ENCODE measurements around the gene SLC38A11.

The SLC38A11 gene

DNA sequence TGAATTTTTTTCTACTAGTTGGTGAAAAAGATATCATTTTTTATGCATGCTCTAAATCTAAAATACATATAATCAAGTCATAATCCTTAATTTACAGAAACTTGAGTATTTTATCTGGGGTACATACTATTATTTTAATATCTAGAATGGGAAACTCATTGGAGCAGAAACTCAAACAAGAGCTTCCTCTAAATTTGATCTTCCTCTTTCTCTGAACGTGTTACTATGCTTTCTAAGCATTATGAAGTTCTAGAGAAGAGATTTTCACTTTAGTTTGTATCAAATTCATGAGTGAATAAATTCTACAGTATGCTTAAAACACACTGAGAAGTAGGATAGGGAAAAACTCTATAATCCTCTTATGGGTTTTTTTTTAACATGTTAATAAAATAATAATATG, 20.6 kb upstream of the SLC38A11 start:
- DNase-seq, result no peak
- in situ Hi-C loops (cut with HindIII; ENCODE audit: low pct_ligation_motif_present, low pct_unique_long_range_greater_than_20kb, low sequenced_read_pairs), result no loop called here

DNA sequence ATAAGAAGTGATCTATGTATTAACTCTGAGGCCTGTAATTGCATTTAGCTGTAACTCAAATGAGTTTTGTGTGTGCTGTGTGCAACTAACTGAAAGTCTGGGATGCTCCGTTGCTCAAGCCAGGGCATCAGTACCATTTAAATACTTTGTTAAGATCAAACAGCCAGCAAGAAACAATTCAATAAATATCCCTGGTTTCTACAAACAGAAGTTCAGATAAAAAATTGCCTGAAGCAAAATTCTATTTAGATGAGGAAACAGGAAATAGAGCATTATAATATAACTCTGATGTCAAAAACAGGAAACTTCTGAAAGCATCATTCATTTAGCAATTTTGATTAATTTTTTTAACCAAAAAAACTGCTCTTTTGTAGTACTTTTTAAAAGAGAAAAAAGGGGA, 18.9 kb upstream of the SLC38A11 start:
- no peak for DNase-seq
- in situ Hi-C loops (cut with HindIII; ENCODE audit: low pct_ligation_motif_present, low pct_unique_long_range_greater_than_20kb, low sequenced_read_pairs), result no loop called here

DNA sequence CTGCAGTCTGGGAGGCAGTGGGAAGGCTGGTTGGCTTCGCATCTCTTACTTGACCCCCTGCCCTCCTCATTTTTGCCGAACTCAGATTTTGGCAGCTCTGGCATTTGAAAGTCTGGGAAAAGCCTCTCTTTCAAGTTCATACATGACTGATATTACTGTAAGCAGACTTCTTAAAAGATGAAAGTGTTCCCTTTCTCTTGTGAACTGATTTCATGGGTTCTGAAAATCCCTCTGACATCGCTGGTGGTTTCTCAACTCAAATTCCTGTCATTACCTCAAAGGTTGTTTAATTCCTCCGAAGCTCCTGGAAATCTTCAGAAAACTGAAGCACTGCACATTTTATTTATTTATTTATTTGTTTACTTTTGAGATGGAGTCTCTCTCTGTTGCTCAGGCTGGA, 16.9 kb upstream of the SLC38A11 start:
- no peak for DNase-seq
- in situ Hi-C loops (cut with HindIII; ENCODE audit: low pct_ligation_motif_present, low pct_unique_long_range_greater_than_20kb, low sequenced_read_pairs), result no loop called here

DNA sequence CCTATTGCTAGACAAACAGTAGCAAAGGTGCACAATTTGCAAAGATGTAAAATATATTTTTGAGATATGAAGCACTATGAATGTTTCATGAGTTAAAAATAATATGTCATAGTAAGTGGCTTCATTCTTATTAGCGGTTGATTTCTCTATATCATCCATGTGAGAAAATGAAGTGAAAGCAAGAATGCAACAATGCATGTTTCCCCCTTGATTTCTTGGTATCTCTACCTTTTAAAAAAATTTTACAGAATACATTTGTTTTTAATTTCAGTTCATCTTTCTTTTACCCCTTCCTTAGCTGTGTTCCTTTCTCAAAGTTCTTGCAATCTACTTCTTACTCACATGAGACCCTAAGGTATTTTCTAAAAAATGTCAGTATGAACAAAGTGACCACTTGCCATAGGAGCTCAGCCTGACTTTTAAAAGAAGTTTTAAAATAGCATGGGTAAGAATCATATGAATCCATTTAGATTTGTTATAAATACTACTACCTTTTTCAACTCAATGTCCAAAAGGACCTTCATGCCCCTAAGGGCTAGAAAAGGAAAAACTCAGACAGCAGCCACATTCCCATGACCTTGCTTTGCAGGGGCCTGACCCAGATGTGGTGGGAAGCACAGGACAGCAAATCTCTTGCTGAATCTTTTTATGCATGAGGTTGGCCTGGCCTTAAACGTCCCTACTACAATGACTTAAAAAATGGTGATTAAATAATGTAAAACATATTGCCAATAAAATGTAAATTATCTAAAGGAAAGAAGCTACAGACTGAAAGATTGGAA, 14.8 kb upstream of the SLC38A11 start:
- DNase-seq, result no peak
- in situ Hi-C loops (cut with HindIII; ENCODE audit: low pct_ligation_motif_present, low pct_unique_long_range_greater_than_20kb, low sequenced_read_pairs), result no loop called here

DNA sequence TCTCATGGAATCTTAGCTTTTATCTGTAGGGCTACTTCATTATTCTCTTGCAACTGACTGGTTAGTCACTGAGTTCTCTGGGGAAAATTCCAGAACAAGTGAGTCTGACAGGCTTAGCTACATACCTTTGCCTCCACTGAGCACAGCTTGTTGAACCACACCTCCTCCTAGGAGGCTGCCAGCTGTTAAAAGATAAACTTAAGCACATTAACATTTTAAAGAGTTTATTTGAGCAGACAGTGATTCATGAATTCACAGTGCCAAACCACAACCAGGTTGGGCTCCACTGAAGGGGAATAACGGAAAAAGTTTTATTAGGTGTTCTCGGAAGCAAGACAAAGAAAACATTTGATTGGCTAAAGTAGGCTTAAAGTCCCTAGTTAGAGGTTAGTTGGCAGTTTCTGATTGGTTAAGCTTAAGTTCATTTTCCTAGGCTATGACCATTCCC, 12.5 kb upstream of the SLC38A11 start:
- in situ Hi-C loops (cut with HindIII; ENCODE audit: low pct_ligation_motif_present, low pct_unique_long_range_greater_than_20kb, low sequenced_read_pairs), result no loop called here
- DNase-seq, result peak; percentile 55

DNA sequence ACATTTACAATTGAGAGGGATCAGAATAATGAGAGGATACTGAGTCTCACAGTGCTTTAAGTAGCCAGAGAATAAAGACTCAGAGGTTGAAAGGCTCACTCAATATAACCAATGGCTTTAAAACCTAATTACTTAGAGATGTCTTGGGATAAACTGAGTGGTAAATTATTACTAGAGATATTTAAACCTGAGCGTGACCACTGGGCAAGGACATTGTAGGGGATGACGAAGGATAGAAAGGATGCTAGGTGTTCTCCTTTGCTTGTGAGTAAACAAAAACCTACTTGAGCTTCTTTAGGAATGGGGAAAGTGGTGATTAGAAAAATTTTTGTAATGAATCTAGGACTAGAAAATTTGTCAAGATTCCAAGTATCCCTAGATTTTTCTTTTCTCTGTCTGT, 12.0 kb upstream of the SLC38A11 start:
- in situ Hi-C loops (cut with HindIII; ENCODE audit: low pct_ligation_motif_present, low pct_unique_long_range_greater_than_20kb, low sequenced_read_pairs), result no loop called here
- no peak for DNase-seq

DNA sequence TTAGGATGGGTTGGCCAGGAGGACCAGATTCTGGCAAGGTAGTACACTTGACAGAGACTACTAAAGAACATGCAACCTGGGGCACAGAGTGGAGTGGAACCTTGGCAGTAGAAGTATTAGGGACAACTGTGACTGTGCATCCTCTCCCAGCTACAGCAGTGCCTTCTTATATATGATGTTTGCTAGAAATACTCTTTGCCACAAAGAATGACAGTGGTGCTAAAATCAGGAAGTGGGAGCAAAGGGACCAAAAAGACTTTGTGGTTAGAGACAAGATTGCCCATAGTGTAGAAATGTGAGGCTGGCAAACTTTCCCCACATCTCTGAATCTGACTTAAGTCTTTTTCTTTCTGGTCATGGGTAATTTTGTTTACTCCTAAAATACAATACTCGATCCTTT, 9.4 kb upstream of the SLC38A11 start:
- no peak for DNase-seq
- in situ Hi-C loops (cut with HindIII; ENCODE audit: low pct_ligation_motif_present, low pct_unique_long_range_greater_than_20kb, low sequenced_read_pairs), result no loop called here

DNA sequence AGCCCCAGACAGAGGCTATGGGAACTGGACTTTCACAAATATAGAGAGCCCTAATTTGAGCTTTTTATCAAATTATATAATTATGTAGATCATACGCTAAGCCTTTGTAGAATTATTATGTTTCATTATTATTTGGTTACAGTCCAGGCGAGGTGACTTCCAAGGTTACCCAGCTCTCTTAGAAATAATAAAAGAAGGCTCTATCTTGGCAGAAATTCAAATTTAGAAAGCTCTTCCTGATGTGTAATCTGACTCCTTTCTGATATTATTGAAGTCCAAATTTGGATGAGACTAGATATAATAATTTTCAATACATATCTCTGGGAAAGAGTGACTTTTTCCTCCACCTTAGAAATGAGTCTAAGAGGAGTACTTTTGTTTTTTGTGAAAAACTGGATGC, 4.8 kb upstream of the SLC38A11 start:
- no peak for DNase-seq
- in situ Hi-C loops (cut with HindIII; ENCODE audit: low pct_ligation_motif_present, low pct_unique_long_range_greater_than_20kb, low sequenced_read_pairs), result no loop called here

DNA sequence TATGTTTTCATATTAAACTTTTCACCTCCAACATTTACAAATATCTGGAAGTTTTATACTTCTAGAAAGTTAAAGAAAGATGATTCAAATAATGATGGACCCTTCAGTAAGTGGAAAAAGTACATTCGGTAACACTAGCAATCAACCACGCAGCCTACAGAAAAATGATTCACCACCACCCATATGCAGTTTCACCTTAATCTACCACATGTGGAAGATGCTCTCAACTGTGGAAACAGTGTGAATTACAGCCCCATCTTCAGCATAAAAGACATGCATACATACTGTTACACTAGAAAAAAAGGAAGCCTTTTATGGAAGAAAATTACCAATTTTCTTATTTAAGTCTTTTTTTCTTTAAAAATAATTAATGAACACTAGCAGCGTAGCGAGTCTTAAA, 1.1 kb downstream of the SLC38A11 start:
- DNase-seq, result no peak
- in situ Hi-C loops (cut with HindIII; ENCODE audit: low pct_ligation_motif_present, low pct_unique_long_range_greater_than_20kb, low sequenced_read_pairs), result no loop called here

DNA sequence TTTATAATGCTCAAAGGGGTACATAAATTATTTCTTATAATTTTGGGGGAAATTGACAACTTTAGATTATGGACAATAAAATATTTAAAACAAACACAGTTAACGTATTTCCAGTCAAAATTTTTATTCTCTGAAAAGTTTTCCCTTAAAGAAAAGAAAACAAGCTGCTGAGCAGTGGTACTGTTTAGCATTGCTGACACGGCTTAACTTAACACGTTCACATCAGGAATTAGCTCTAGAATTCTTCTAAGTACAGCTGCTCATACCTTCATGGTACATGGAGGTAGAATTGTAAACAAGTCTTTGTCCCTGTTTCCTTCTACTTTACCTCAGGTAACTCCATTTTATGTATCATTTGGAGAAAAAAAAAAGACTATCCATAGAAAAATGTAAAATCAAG, 2.0 kb downstream of the SLC38A11 start:
- DNase-seq, result no peak
- in situ Hi-C loops (cut with HindIII; ENCODE audit: low pct_ligation_motif_present, low pct_unique_long_range_greater_than_20kb, low sequenced_read_pairs), result no loop called here

DNA sequence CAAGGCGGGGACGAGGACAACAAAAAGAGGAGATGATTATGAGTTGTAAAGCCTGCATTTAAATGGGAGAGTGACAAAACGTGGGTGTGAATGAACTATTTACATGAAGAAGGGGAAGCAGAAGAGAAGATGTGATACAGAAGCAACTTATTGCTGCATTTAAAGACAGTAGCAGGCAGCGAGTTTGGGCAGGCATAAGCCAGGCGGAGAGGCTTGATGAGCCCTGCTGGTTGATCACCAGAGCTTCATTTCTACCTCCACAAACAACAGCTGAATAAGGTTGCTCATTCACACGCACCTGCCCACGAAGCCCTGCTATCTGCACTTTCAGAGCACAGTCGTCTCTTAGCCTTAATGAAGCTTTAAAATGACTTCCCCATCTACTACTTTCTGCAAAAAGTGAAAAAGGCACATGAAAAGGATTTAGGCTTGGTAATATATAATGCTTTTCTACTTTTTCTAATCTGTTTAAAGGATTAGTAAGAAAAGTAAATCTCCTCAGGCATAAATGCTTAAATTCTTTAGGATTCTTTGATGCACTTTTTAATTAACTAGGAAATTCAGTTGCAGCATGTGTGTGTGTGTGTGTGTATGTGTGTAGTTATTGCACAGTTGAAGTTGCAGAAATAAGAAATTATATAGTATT, 3.1 kb downstream of the SLC38A11 start:
- in situ Hi-C loops (cut with HindIII; ENCODE audit: low pct_ligation_motif_present, low pct_unique_long_range_greater_than_20kb, low sequenced_read_pairs), result no loop called here

DNA sequence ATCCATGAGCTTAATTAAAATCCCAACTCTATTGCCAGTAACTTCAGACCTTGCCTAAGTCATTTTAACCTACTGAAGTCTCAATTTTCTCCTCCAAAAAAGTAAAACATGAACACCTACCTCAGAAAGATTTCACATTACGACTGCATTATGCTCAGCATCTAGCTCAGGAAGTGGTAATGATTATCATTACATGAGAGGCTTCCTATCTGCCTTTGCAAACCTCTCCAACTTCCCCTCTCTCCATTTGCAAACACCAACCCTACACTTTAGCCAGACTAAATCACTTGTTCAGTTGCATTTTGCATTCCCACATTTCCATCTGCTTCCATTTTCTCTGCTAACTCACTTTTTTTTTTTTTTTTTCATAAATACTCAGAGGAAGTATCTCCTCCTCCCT, 6.8 kb downstream of the SLC38A11 start:
- in situ Hi-C loops (cut with HindIII; ENCODE audit: low pct_ligation_motif_present, low pct_unique_long_range_greater_than_20kb, low sequenced_read_pairs), result no loop called here
- DNase-seq, result no peak

More for the DNA sequence above, 3.1 kb downstream of the SLC38A11 start:
- DNase-seq, result no peak

DNA sequence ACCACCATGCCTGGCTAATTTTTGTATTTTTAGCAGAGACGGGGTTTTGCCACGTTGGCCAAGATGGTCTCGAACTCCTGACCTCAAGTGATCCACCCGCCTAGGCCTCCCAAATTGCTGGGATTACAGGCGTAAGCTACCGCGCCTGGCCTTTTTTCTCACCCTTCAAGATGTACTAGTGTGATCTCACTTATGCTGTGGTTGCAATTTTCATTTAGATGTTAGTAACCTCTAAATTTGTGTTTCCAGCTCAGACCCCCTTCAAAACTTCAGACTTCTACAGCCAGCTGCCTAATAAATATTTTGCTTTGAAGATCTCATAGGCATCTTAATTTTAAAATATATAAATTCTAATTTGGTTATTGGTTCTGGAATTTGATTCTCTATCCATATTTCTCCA, 8.0 kb downstream of the SLC38A11 start:
- no peak for DNase-seq
- in situ Hi-C loops (cut with HindIII; ENCODE audit: low pct_ligation_motif_present, low pct_unique_long_range_greater_than_20kb, low sequenced_read_pairs), result no loop called here

DNA sequence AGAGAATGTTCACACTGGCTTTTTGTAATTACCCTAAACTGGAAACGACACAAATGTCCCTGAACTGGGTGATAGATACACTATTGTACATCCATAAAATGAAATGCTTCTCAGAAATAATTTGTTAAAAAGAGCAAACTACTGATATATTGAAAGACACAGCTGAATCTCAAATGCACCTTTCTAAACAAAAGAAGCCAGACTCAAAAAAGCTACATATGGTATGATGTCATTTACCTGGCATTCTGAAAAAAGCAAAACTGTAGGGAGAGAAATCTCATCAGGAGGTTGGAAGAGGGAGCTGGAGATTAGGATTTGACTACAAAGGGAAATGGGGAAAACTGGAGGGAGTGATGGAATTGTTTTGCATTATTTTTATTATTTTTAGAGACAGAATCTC, 12.0 kb downstream of the SLC38A11 start:
- no peak for DNase-seq

DNA sequence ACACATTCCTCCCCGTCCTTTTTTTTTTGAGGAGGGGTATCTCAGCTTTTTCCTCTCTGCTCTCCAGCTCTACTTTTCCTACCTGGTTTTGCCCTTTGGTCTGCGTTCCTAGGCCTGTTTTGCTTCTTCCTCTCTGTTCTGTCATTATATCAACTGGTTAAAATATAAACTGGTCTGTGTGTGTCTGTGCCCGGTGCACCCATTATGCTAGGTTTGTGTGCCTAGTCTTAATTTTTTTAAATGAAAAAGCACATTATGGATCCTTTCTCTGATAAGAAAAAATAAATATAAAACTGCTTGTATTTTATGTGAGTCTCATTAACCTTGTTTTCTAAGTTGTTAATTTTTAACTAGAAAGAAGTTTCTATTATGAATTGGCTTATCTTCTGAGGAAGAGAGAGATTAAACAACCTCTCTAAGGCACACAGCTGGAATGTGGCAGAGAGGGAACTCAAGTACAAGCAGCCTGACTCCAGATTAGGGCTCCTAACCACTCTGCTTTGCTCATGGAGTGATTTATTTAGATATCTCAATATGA, 17.4 kb downstream of the SLC38A11 start:
- DNase-seq, result peak; percentile 33
- in situ Hi-C loops (cut with HindIII; ENCODE audit: low pct_ligation_motif_present, low pct_unique_long_range_greater_than_20kb, low sequenced_read_pairs), result no loop called here

More for the DNA sequence above, 12.0 kb downstream of the SLC38A11 start:
- in situ Hi-C loops (cut with HindIII; ENCODE audit: low pct_ligation_motif_present, low pct_unique_long_range_greater_than_20kb, low sequenced_read_pairs), result no loop called here

DNA sequence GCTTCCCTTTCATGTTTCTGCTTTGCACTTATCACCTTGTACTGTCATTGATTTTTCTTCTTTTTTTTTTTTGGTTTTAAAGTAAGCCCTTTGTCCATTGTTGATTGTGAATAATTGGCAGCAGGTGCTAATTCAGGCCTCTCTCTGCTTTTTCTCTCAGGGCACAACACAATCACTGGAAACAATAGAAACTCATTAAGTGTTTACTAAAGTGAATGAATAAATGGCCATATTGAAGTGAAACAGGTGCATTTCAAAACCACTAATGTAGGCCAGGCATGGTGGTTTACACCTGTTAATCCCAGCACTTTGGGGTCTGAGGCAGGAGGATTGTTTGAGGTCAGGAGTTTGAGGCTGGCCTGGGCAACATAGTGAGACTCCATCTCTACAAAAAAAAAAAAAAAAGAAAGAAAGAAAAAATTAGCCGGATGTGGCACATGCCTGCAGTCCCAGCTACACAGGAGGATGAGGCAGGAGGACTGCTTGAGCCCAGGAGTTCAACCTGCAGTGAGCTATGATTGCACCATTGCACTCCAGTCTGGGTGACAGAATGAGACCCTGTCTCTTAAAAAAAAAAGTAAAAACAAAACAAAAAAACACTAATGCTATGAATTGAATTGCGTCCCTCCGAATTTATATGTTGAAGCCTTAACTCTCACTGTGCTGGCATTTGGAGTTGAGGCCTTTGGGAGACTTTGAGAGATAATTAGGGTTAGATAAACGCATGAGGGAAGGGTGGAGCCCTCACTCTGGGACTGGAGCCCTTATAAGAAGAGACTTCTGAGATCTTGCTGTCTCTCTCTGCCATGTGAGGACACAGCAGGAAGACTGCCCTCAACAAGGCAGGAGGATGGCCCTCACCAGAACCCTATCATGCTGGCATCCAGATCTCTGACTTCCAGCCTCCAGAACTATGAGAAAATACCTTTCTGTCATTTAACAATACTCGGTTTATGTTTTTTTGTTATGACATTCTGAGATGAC, 19.9 kb downstream of the SLC38A11 start:
- in situ Hi-C loops (cut with HindIII; ENCODE audit: low pct_ligation_motif_present, low pct_unique_long_range_greater_than_20kb, low sequenced_read_pairs), result no loop called here
- no peak for DNase-seq

DNA sequence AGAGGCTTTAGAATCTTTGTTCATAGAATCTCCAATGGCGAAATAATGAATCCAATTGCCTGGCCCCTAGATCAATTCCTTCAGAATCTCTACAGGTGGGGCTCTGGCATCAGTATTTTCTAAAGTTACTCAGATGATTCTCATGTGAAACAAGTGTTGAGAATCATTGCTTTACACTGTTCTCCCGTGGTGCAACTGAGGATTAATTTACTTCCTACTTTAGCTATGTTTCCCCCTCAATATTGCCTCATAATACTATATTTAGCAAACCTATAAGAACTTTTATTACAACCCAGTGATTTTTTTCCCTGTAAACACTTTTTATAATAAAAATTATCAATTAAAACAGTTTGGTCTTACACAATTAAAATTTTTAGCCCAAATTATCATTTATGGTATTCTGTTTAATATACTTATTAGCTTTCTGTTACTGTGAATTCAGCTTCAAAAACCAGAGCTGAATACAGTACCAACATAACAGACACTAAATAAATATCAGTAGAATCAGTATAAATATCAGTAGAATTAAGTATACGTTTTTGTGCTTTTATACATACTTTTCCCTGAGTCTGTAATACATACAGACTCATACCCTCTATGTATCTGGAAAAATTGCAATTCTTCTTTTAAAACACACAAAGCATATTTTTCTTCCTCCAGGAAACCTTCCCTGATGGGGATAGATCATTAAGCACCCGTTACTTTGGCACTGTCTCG, 20.8 kb downstream of the SLC38A11 start:
- in situ Hi-C loops (cut with HindIII; ENCODE audit: low pct_ligation_motif_present, low pct_unique_long_range_greater_than_20kb, low sequenced_read_pairs), result no loop called here
- no peak for DNase-seq

DNA sequence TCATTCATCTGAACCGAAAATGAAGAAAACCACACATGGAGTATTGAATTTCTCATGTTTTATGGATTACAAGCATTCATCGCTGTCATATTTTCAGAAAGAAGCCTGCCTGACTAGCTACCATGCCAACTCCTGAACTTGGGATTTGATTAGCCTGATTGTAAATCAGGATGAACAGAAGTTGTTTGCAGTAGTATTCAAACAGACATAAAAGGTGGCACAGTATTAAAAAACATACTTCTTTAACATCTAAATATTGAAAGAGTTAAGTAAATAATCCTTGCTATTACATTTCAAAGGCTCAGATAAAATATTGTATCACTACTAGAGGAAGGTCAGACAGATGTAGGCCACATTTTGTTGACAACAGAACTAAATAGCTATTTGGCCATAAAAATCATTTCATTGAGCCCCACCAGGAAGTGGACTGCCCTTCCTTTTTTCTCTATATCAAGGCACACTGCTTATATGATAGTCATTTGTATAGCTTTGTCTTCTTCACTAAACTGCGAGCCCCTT, 21.6 kb downstream of the SLC38A11 start:
- DNase-seq, result no peak
- in situ Hi-C loops (cut with HindIII; ENCODE audit: low pct_ligation_motif_present, low pct_unique_long_range_greater_than_20kb, low sequenced_read_pairs), result no loop called here

Measured in ACHN (cell line).